Tibial nerve (tissue), 4 donors: Measurements from ENCODE around the gene RPS14.

Experiments
- EP300 ChIP-seq, 2 donors: sonication (generic); formaldehyde crosslinking; IDR thresholded peaks; one replicate each; pipeline ENCODE4 v1.6.1; 2017; ENCODE audit warnings: antibody characterized with exemption in 2 of 2, mild to moderate bottlenecking in 1 of 2
- POLR2A ChIP-seq, 2 donors: fragments of 450-650 bp; IDR thresholded peaks; one replicate each; pipeline ENCODE4 v1.6.1; 2017; ENCODE audit warnings: antibody characterized with exemption in 2 of 2, mild to moderate bottlenecking in 2 of 2, moderate library complexity in 2 of 2
- TF ChIP-seq, protein P1 (sequence below), 5 experiments: fragments of 200-600 bp in 3 of 5; fragments of 450-650 bp in 2 of 5; sonication (generic) in 3 of 5; IDR thresholded peaks; one replicate each; pipeline ENCODE4 v1.5.1; 2016 to 2019; ENCODE audit warnings: antibody characterized with exemption in 5 of 5, mild to moderate bottlenecking in 3 of 5, moderate library complexity in 2 of 5

DNA sequence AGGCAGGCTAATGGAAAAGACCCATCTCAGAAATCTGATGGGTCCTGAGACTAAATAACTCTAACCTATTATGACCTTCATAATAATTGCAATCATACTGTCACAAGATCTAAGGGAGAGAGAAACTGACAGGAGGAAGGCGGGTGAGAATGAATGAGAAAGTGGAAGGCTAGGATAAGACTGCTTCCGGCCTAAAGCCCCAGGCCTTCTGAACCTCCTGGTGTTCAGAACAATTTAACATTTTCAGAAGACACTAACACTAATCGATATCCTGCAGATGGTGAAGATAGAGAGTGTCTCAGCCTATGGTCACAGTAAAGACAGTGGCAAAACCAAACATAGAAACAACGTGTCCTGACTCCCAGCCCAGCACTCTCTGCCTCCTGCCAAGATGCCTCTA is 1.2 kb downstream of the RPS14 start:
- TF ChIP-seq EP300 (IDR thresholded peaks at IDR 0.05) (no peak), POLR2A (IDR thresholded peaks at IDR 0.05) (no peak)
- TF ChIP-seq, protein P1, sequence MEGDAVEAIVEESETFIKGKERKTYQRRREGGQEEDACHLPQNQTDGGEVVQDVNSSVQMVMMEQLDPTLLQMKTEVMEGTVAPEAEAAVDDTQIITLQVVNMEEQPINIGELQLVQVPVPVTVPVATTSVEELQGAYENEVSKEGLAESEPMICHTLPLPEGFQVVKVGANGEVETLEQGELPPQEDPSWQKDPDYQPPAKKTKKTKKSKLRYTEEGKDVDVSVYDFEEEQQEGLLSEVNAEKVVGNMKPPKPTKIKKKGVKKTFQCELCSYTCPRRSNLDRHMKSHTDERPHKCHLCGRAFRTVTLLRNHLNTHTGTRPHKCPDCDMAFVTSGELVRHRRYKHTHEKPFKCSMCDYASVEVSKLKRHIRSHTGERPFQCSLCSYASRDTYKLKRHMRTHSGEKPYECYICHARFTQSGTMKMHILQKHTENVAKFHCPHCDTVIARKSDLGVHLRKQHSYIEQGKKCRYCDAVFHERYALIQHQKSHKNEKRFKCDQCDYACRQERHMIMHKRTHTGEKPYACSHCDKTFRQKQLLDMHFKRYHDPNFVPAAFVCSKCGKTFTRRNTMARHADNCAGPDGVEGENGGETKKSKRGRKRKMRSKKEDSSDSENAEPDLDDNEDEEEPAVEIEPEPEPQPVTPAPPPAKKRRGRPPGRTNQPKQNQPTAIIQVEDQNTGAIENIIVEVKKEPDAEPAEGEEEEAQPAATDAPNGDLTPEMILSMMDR (IDR thresholded peaks at IDR 0.05), result no peak
